NB4 (cell line): Measurements from ENCODE around the gene ARHGEF7.

Experiments
- MYC ChIP-seq: IDR thresholded peaks from 2 replicates; pipeline ENCODE4 v1.6.1; 2011; ENCODE audit warnings: low read depth, low read length
- TF ChIP-seq, protein P1 (sequence below): IDR thresholded peaks from one replicate; pipeline ENCODE4 v1.5.1; 2012; ENCODE audit warnings: low read depth, low read length

DNA sequence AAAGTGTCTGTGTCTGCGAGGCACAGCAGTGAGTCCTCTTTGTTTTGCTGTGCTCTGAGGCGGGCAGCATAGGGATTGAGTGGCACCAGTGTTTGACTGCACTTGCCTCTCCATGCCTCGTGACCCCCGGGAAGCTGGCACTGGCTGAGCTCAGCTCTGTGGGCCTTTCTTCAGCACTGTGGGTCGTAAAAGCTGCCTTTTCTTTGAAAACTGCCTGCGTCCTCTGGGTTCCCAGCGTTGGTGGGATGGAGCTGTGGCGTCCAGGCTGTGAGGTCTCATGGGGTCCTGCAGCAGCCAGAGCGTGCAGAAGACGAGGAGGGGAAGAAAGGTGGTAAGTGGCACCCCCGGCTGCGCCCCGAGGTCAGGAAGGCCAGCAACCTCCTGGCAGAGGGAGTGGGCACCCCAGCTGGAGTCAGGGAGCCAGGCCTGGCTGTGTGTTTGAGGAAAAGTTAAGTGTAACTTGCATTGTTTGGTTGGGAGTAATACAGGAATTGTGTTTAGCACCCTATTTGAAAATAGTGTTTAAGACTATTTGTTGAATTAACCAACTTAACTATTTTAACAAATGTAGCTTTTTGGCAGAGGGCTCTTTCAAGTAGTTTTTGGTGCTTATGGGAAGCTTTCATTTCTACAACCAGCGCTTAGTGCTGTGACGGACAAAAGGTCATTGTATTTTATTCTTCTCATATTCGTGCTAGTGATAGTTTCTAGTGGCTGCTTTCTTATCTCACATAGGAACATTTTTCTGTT lies 126.1 kb downstream of the ARHGEF7 start:
- TF ChIP-seq, protein P1, sequence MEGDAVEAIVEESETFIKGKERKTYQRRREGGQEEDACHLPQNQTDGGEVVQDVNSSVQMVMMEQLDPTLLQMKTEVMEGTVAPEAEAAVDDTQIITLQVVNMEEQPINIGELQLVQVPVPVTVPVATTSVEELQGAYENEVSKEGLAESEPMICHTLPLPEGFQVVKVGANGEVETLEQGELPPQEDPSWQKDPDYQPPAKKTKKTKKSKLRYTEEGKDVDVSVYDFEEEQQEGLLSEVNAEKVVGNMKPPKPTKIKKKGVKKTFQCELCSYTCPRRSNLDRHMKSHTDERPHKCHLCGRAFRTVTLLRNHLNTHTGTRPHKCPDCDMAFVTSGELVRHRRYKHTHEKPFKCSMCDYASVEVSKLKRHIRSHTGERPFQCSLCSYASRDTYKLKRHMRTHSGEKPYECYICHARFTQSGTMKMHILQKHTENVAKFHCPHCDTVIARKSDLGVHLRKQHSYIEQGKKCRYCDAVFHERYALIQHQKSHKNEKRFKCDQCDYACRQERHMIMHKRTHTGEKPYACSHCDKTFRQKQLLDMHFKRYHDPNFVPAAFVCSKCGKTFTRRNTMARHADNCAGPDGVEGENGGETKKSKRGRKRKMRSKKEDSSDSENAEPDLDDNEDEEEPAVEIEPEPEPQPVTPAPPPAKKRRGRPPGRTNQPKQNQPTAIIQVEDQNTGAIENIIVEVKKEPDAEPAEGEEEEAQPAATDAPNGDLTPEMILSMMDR, result no peak
- TF ChIP-seq MYC, result no peak
